HS-5 (cell line): ENCODE data around the gene ARCN1.
"Not testable (repeated sequence)": the region's sequence is repeated elsewhere in the genome, so short reads cannot be mapped to it uniquely, and the experiment has no call there.

Experiments used
- DNase-seq: peaks from one replicate; pipeline ENCODE4 v3.0.0-alpha.2; 2012; ENCODE audit warnings: low read depth

ARCN1 gene

DNA sequence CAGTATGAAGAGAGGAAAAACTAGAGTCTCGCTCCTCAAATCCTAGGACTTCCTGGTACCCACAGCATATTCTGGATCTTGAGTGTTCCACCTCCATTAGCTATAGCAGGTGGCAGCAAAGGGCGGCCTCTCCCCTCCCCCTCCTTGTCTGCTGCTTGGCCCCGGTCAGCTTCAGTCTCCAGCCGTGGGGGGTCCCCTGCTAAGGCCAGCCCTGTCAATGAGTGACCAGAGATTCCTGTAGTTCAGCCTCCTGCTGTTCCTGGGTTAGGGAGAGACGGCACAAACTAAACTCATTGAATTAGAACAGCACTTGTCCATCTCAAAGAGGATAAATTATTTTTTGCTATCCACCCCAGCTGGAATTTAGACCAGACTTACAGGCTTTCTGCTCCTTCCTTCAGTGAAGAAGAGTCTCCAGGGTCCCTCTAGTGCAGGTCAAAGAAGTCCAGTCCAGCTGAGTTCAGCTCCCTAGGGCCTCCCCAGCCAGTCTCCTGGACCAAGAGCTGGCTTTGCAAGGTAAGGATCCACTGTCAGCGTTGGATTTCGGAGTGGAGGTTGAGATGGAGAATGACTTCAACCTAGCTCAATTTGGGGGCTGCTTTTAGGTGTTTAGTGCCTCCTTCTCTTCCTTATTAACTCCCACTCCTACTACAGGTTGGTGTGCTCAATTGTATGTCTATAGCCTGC, 34.1 kb downstream of the ARCN1 start:
- DNase-seq: no peak

DNA sequence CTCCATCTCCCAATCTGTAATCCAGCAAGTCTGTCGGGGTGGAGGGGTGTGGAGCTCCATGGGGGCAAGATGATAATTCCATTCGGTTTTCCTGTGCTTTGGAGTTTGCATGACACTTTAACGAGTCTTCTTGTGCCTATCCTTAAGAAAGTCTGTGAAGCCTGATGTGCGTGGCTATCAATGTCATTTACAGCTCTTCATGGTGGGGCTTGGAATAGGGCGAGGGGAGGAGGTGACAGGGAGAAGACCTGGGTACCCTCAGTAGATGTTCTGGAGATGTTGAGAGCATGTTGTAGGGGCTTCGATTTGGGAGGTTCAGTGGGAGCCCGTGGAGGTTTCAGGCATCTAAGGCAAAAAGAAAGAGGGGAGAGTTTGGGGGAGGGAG, 34.6 kb downstream of the ARCN1 start:
- DNase-seq: no peak

DNA sequence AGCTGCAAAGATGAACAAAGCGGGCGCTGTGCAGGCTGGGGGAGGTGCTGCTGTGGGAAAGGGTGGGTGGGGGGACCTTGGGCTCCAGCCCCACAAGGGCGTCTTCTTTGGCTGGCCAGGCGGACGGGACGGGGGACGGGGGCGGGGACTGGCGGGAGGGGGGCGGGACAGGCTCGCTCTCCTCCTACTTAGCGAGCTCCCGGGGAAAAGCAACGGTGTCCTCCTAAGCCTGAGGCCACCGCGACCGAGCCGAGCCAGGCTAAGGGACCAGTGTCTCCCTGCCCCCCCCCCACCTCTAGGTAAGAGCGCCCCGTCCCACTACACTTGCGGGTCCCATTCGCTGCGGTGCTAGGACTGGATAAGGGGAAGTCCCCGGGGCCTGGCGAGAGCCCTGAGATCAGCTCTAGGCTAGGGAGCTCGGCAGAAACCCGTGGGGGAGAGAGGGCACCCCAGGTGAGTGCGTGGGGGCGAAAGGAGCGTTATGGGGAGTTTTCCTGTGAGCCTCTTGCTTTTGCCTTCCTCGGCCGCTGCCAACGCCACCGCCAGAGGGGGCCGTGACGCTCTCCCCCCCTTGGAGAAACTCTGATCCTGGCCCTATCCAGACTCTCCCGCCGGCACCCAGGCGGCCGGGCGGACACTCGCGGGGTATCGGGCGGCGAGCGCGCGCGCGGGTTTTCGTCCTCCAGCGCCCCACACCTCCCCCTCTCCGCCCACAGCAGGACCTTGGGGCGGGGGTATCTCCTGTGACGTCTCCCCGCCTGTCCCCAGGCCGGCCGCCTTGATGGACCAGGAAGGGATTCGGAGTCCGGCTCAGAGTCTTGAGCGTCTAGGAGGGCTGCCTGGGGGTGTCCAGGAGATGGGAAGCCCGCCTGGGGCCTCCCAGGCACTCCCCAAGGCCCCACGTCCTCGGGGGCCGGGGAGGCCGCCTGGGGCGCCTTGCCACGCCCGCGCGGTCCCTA, 35.5 kb downstream of the ARCN1 start, which contains the start of gene PHLDB1:
Gene PHLDB1, plus strand, starts transcription at position 215 of the 959 bp plus-strand sequence. CDS start 6,222 bp downstream, outside the sequence.
- DNase-seq: no peak

DNA sequence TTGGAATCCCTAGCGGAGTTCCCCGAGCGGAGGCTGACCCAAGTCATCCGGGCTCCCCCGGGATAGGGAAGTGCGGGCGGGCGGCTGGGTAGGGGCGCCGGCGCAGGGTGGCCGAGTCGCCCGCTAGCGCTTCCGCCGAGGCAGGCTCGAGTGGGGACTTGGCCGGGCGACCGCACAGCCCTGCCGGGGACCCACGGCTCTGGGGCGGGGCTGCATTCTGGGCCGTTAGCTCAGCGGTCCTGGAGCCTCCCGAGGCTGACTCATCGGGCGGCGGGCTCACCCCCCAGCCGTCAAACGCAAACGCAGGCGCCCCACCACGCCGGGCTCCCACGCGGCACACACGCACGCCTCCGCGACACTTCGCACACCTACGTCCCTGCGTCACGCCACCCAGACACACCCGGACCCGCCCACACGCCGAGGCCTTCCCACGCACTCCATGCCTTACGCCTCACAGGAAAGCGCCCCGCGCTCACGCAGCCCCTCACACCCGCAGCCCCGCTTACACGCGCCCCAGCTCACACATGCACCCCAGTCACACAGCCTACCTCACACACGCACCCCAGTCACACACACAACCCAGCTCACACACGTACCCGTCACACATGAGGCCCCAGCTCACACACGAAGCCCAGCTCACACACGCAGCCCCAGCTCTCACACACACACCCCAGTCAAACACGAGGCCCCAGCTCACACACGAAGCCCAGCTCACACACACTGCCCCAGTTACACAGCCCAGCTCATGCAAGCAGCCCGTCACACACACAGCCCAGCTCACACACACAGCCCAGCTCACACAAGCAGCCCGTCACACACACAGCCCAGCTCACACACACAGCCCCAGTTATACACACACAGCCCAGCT, 36.4 kb downstream of the ARCN1 start:
- DNase-seq: no peak

DNA sequence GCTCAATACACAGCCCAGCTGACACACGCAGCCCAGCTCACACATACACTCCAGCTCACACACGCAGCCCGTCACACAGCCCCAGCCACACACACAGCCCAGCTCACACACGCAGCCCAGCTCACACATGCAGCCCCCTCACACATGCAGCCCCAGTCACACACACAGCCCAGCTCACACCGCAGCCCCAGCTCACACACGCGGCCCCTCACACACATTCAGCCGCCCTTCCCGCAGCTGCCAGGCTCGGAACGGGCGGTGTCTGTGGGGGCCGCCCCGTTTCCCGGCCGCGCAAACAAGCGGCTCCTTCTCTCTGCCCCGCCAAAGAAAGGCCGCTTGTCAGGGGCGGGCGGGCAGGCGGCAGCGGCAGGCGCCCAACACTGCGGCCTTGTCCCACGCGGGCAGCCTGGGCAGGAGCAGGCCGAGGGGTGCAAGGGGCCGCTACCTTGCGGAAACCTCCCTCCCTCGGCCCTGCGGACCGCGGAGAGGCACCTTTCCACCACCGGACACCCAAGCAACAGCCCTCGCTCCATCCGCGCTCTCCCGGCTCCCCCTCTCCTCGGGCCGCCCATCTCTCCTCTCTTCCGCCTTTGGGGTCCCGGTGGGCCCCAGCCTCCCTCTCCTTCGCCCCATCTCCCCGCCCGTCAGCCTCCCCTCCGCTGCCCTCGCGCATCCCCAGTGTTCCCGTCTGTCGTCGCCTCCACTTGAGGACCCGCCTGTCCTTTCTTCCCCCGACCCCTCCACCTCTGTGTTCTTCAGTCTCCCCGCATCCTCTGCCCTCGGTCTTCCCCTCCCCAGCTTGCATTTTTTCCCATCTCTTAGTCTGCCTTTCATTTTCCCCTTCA, 37.4 kb downstream of the ARCN1 start:
- no peak for DNase-seq

DNA sequence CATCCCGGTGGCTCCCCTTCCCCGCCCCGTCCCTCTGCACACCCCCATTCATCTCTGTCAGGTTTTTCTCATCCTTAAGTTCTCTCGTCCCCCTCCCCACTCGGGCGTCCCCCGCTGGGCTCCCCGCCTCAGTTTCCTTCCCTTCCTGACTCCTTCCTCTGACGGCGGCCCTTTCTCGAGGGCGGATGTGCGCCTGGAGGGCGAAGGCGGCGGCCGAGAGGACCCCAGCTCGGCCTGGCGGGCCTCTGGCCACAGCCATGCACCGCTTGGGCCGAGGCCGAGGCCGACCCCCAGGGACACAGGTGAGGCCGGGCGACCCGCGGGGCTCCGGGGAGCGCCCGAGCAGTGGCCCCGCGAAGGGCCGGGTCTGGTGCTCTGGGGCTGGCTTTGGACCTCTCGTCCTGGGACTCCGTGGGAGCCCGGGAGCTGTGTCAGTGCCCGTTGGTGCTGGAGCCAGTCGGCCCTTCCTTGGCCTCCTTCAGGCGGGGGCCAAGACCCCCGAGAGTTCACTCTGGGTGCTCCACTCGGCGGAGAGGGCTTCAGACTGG, 38.1 kb downstream of the ARCN1 start:
- no peak for DNase-seq

DNA sequence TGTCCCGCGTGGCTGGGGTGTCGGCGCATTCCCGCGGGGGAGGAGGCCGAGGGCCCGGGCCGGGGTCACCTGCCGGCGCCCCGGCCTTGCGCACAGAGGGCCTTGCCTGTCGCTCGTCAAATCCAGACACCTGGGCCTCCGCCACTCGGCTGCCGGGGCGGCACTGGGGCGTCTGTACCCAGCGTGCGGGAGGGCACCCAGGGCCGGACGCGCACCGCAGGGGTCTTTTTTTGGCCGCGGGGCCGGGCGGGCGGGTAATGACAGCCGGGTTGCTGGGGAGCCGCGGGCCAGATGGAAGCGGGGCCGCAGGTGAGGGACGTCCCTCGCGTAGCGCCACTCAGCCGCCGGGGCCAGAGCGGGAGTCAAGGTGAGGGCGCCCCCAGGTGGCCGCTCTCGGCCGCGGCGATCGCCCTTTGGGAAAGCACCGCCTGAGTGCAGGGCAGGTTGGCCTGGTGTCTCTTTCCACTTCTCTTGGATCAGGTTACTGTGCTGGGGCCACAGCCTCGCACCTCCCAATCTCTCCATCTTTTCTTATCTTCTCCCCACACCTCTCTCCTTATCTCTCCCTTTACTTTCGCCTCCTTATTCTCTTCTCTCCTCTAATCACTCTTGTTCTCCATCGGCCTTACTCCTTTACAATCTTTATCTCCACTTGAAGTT, 38.7 kb downstream of the ARCN1 start:
- DNase-seq: no peak

DNA sequence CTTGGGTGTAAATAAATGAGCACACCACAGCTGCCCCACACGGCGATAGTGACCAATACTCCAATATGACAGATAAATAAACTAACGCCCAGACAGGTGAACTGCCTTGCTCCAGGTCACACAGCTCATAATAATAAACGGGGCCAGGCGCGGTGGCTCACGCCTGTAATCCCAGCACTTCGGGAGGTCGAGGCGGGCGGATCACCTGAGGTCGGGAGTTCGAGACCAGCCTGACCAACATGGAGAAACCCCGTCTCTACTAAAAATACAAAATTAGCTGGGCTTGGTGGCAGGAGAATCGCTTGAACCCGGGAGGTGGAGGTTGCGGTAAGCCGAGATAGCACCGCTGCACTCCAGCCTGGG, 39.2 kb downstream of the ARCN1 start:
- DNase-seq: not testable (repeated sequence)

DNA sequence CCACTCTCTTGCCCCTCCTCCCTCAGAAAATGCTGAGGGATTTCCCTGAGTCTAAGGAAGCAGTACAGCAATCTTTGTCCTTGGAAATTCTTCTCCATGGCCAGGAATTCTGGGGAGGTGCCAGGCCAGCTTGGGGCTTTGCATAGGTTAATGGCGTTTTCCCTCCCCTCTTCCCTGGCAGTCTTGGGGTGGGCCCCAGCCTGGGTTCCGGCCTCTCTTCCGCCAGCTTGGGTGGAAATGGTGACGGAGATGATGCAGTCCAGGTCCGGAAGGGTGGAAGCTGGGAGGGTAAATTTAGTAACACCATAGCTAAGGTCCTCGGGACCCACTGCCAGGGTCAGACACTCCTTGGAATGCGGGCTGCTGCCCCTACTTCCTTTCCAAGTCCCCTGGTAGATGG, 40.2 kb downstream of the ARCN1 start:
- DNase-seq: no peak

DNA sequence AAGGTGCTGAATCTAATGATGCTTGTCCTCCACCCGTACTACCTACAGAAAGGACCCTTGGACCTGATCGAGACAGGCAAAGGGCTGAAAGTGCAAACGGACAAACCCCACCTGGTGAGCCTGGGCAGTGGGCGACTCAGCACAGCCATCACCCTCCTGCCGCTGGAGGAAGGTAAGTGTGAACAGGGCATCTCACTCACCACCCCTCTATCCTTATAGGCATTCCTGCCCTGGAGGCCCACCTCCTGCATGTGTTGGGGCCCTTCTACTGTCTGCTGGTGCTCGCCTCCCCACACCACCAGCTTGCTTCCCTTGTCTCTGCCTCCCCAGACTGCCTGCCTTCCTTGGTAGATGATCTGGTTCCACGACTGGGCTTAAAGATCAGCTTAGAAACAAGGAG, 42.3 kb downstream of the ARCN1 start:
- no peak for DNase-seq

DNA sequence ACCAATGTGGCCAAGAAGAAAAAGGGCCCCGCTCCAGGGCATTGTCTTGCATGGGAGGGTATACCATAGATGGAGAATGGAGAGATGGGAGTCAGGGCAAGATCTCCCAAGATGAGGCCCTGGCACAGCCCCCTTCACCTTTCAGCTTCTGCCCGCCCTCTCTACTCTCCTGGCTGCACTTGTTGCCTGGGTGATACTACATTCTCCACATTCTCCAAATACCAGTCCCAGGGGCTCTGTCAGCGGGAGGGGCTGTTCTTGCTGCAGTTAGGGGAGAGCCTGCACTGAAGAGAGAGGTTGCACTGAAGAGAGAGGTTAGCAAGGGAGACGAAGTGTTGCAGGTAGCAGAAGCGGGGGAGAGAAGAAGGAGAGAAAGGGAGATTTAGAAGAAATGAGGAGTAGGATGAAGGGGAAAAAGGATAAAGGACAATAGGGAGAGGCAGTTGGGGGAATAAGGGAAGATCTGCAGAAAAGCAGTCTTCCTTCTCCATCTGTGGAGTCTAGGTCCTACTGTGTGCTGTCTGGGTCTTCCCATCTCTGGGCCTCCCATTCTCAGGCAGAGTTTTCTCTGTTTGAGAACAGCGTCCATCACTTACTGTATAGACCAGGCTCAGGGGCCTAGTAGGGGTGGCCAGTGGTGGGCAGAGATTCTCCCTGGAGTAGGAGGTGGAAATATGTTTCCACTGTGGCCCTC, 43.2 kb downstream of the ARCN1 start:
- DNase-seq: no peak

DNA sequence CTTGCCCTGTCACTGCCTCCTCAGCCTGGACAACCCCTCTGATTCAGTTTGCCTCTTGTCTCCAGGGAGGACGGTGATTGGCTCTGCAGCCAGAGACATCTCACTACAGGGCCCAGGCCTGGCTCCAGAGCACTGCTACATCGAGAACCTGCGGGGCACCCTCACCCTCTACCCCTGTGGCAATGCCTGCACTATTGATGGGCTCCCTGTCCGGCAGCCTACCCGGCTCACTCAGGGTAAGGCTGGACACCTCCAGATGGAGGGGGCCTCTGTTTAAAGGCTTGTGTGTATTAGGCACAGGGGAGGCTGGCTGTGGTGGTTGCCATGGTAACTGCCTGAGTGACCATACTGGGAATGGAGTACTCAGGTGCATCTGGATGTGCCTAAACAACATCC, 43.8 kb downstream of the ARCN1 start:
- no peak for DNase-seq

DNA sequence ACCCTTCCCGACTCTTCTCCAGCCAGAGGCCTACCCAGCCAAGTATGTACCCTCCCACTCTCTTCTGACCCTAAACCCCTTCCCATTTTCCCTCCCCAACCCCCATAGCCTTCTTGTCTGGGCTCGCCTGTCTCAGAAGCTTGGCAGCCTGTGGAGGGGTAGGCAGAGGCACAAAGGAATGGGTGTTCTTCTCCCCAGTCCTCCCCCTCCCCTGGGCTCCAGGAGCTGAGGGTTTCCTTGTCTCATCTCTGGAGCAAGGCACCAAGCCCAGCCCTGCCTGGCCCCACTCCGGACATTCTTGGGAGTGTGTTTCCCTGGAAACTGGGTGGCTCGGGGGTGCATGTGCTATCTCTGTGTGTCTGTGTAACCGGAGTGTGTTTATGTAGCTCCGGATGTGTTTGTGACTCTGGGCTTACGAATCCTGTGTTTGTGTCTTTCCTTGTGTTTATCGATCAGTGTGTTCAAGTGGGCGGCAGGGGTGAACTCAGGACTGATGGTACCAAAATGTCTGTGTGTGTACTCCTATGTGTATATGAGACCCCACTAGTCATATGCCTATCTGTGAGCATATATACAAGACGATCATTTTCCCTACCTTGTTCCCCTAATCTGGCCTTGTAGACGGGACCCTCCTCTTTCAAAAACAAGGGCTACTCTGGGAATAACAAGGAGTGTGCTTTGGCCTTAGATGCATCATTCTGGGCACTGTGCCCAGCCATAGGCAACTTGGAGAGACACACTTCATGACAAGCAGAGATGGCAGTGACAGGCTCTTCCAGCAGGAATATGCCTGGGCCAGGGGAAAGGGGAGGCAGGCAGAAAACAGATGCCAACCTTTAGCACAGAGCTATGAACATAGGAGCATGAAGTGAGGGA, 46.1 kb downstream of the ARCN1 start:
- DNase-seq: no peak

DNA sequence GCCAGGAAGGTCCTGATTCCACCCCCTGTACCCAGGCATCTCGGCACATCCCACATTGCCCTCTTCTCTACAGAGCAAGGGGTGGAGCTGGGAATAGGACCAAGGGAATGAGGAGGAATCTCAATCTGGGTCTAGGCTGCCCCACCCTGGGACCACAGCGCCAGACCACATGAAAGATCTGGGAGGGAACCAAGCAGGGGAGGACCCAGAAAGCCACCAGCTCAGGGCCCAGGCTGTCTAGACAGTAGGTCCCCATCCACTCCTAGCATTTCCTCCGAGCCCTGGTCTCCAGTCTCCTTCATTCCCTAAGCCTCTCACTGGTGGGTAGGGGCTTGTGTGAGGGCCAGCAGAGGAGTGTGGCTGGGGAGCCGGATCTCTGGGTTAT, 46.8 kb downstream of the ARCN1 start:
- DNase-seq: no peak

DNA sequence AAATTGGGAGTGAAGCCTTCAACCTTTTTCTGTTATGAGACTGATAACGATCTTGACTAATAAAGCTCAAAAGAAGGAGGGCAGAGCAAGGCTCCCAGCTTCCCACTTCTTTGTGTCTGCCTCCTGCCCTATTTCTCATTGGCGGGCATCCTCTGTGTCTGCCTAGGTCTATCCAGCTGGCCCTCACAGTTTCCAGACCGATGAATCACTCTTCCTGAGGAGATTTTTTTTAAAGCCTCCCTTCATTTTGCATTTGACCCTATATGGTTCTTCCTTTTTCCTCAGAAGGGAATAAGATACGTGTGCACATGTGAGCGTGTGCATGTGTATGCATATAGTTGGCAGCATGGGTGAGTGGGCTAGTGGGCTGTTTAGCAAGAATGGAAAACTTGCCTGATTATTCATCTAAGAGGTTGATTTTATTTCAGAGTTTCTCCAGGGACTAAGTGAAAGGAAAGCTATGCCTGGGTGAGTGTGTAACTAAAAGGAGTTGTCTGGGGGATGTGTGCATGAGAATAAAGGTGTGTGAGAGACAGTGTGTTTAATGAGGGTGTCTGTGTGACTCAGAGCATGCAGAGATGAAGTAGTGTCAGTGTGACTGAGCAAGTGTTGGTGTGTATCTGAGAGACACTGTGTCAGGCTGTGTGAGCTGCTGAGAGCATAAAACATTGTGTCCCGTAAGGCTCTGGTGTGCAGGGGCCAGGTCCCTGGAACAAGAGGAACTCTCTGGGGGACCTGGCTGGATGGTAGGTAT, 47.4 kb downstream of the ARCN1 start:
- DNase-seq: peak; percentile 81

DNA sequence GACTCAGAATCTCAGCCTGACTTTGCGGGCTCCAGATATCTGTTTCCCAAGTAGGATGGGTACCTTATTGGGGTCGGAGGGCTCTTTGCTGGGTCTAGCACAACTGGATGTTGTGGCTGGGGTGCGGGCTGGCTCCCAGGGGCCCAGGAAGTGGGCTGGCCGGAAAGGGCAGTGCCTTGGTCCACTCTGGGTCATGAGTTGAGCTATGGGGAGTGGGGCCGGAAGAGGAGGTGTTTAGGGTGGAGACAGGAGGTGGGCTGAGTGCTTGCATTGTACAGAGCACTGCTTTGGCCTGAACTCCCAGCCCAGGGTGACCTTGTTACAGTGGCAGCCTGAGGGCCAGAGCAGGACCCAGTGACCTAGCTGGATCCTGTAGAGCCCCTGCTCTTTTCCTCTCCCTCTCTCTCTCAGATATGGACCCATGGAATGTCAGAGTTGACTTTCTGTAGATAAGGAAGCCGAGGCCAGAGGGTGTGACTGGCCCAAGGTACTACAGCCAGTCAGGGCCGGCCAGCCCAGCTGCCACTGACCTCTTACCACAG, 48.4 kb downstream of the ARCN1 start:
- DNase-seq: no peak

DNA sequence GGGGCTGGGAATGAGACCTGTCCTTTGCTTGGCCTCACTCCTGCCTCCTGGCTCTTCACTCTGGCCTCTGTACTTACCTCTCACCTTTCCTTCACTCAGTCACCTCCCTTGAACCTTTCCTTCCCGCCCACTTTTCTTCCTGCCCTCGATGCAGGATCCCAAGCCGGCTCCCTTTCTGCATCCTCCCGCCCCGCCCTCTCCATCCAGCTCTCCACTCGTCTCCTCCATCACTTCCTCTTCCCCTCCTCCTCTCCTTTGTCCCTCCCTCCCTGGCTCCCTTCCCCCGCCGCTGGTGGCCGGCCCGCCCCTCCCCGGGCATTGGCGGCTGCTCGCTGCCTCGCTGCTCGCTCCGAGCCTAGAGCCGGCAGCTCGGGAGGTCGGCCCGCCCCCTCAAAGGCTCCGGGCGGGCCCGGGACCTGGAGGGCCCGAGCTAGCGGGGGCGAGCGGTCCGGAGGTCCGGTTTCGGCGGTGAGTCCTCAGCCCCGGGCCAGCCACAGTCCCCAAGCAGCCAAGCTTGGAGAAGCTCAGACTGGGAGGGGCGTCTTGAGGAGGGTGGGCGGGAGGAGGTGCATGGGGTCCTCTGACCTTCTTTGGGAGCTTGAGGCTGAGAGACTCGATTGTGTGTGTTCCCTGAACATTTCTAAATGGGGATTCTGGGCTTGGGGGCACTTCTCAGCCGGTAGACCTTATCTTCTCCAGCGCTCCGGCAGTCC, 49.0 kb downstream of the ARCN1 start:
- no peak for DNase-seq
